HG03442 (cell line): Measurements from ENCODE around the gene KLHL6.
"Not testable (repeated sequence)": the region's sequence is repeated elsewhere in the genome, so short reads cannot be mapped to it uniquely, and the experiment has no call there.

ENCODE experiments used
- ATAC-seq: cut with Tn5 transposase; IDR thresholded peaks from one replicate; pipeline ENCODE4 v1.9.1; 2021; ENCODE audit warnings: mild to moderate bottlenecking, moderate library complexity; ENCODE audit not compliant: unreplicated experiment

KLHL6 gene

GRCh38 chr3:183555541-183556081 is at the start of gene KLHL6:
Gene KLHL6, minus strand, starts transcription at chr3:183555706. Its CDS starts 53 bp downstream, at chr3:183555653.
- ATAC-seq, result peak; percentile 89

DNA sequence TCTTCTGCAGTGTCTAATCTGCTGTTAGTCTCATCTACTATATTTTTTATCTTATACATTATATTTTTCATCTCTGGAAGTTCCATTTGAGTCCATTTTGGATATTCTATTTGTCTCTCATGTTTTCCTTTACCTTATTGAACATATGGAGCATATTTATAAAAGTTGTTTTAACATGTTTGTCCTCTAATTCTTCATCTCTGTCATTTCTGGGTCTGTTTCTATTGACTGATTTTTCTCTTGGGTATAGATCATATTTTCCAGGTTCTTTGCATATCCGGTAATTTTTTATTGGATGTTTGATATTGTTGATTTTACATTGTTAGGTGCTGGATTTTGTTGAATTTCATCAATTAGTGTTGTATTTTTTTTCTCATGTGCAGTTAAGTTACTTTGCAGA is 42.5 kb upstream of the KLHL6 start:
- ATAC-seq, result no peak

- no peak for ATAC-seq
These were observed 39.1 kb upstream of the KLHL6 start for GRCh38 chr3:183594636-183595035.

- no peak for ATAC-seq
These were observed 37.3 kb upstream of the KLHL6 start for GRCh38 chr3:183592821-183593220.

- peak; percentile 90 for ATAC-seq
These were observed 36.5 kb upstream of the KLHL6 start for GRCh38 chr3:183591881-183592521.

DNA sequence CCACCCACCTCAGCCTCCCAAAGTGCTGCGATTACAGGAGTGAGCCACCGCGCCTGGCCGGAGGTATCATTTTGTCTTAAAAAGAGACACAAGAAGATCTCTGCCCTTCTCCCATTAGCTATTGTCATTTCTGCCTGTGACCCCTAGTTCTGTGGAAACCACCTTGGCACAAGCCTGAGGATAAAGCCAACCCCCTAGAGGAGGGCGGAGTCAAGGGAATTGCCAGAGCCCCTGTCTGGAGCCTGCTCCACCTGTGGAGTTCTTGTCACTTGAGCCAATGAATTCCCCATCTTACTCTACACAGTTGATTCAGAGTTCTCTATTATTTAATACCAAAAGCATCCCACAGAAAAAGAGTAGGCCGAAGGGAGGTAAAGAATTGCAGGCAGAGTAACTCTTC is 34.9 kb upstream of the KLHL6 start:
- no peak for ATAC-seq

GRCh38 chr3:183587336-183587735 is 31.8 kb upstream of the KLHL6 start:
- no peak for ATAC-seq

GRCh38 chr3:183586477-183586876 is 31.0 kb upstream of the KLHL6 start:
- no peak for ATAC-seq

- no peak for ATAC-seq
These were observed 29.4 kb upstream of the KLHL6 start for GRCh38 chr3:183584914-183585280.

DNA sequence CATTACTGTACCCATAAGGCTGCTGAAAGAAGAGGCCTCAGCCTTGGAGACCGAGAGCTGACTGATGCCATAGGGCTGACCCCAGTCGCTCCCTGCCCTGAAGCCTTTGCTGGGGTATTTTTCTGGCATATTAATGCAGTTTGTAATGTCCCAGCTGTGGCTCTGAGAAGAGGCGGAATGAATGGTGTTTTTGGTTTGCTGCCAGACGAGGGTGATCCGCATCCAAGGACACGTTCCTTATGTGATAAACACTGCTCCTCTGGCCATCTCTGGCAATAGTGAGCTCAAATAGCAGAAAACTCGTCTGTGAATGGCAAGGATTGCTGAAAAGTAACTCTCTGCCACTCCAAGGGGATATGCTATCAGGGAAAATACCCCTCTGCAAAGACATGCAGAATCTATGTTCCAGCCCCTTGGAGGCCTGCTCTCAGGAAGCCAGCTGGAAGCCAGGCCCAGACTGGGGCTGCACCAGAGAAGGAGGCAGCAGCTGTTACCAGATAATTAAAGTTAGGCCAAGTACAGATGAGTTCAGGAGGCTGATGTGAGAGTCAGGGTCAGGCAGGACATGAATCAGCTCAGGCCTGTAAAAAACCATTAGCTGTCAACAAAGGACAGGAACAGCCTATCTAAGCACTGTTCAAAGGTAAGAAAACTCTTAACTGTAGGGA is 28.9 kb upstream of the KLHL6 start:
- ATAC-seq, result no peak

GRCh38 chr3:183583331-183584245 is 28.1 kb upstream of the KLHL6 start:
- no peak for ATAC-seq

DNA sequence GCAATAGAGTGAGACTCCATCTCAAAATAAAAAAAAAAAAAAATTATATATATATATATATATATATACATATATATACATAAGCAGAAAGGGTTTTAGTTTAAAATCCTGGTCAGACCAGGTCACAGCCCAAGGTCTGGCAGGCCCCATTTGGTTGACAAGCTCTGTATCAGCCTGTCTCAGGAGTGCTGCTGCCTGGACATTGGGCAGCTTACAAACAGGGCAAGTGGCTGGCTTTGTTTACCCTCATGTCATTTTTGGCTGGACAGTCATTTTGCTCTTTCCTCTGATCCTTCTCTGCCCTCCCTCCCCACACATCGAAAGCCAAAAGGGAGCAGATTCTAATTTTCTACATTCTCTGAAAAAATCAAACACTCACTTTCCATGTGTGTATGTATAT is 26.7 kb upstream of the KLHL6 start:
- no peak for ATAC-seq

- no peak for ATAC-seq
These were observed 26.1 kb upstream of the KLHL6 start for GRCh38 chr3:183581496-183582155.

DNA sequence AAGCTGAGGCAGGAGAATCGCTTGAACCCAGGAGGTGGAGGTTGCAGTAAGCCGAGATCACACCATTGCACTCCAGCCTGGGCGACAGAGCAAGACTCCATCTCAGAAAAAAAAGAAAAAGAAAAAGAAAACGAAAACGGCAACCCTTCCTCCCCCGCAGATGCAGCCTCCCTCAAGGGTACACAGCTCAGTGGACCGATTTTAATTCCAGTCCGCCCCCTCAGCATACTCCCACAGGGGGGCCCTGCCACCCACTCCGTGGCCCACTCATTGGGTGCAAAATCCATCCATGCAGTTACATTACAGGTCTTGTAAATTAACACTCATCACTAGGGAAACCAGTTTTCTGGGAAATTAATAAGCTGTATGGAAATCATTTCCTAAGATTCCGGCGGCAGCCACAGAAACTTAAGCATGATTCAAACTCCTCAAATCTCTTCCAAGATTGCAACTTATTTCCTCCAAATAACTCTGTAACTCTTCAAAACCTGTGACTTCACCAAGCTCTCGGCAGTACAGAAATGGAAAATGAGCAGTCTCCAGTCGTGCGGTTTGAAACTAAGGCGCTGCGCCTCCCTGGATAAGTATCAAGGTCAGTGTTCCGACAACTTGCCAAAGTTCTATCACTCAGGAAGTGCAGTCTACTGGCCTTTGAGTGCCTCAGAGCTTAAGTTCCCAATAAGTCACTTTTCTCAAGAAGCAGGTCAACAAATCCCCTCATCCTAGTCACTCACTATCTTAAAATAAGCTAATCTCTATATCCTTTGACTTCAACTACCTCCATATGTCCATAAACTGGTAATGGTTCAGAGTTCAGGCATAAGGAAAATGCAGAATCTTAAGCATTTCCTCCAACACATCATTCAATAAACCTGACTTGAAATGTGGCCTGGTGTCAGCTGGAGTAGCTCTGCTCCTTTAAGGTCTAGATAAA is 24.7 kb upstream of the KLHL6 start:
- ATAC-seq, result no peak

GRCh38 chr3:183578179-183578578 is 22.7 kb upstream of the KLHL6 start:
- ATAC-seq, result no peak

GRCh38 chr3:183577346-183577745 is 21.8 kb upstream of the KLHL6 start:
- no peak for ATAC-seq

DNA sequence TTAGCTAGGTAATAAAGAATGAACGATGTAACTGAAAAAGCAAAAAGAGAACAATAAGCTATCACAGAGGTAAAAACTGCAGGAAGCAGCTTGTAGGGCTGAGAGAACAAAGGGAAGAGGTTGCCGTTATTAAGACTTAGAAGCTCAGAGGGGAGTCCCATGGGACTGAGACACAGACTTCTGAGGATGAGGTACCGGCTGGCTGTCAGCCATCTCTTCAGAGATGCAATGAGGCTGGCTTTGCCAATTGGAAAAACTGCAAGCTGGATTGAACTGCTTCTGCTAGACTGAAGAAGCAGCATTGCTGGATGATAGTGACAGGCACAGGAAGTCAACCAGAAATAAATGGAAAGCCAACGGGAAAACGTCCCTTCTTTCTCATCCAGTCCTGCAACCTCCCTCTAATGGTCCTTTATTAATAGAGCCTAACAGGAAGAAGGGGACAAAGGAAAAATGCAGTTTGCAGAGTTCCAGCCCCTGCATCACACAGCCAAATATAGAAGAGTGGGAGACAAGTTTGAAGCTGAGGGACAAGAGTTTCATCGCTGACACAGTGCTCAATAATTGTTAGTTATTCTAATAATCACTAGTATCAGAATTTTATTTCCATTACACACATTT is 21.1 kb upstream of the KLHL6 start:
- ATAC-seq, result no peak

GRCh38 chr3:183572935-183573334 is 17.4 kb upstream of the KLHL6 start:
- no peak for ATAC-seq

GRCh38 chr3:183570191-183570590 is 14.7 kb upstream of the KLHL6 start:
- not testable (repeated sequence) for ATAC-seq
